Endodermal cell (in vitro differentiated cells): Measurements from ENCODE around the gene POLR2J. TPM values are rescaled to one million over a fixed set of nuclear protein-coding genes. Genes with fewer than 3 reads are reported as not detected.

Source experiments
- DNase-seq: peaks from one replicate; pipeline ENCODE4 v3.0.0-alpha.2; 2017
- H3K27ac ChIP-seq: 2 replicates; pipeline ENCODE4 v1.5.1; 2013; ENCODE audit warnings: mild to moderate bottlenecking, low read depth, low read length, moderate library complexity
- H3K27me3 ChIP-seq: 2 replicates; pipeline ENCODE4 v1.6.1; 2013; ENCODE audit warnings: mild to moderate bottlenecking, low read length, moderate library complexity; ENCODE audit not compliant: insufficient read depth, control insufficient read depth, poor library complexity, severe bottlenecking
- H3K36me3 ChIP-seq: 2 replicates; pipeline ENCODE4 v1.7.0; 2013; ENCODE audit warnings: mild to moderate bottlenecking, low read length, moderate library complexity; ENCODE audit not compliant: control insufficient read depth, insufficient read depth
- H3K4me1 ChIP-seq: one replicate; pipeline ENCODE4 v1.7.0; 2013; ENCODE audit warnings: low read length; ENCODE audit not compliant: control insufficient read depth, insufficient read depth
- H3K4me3 ChIP-seq: 2 replicates; pipeline ENCODE4 v1.5.1; 2013; ENCODE audit warnings: mild to moderate bottlenecking, low read length, moderate library complexity
- H3K9ac ChIP-seq: 2 replicates; pipeline ENCODE4 v1.6.1; 2013; ENCODE audit warnings: mild to moderate bottlenecking, low read length, moderate library complexity; ENCODE audit not compliant: poor library complexity, severe bottlenecking; ENCODE audit errors: extremely low read depth
- H3K9me3 ChIP-seq: 2 replicates; pipeline ENCODE4 v1.6.1; 2013; ENCODE audit warnings: mild to moderate bottlenecking, low read length, moderate library complexity; ENCODE audit not compliant: control insufficient read depth
- H3K27ac Mint-ChIP-seq: 2 replicates; pipeline ENCODE4 v1.8.0; 2020; ENCODE audit warnings: mixed read lengths
- H3K27me3 Mint-ChIP-seq: 2 replicates; pipeline ENCODE4 v1.8.0; 2021; ENCODE audit warnings: mild to moderate bottlenecking, mixed read lengths; ENCODE audit not compliant: insufficient read depth
- H3K36me3 Mint-ChIP-seq: 2 replicates; pipeline ENCODE4 v1.8.0; 2020; ENCODE audit warnings: low read depth, mixed read lengths
- H3K4me1 Mint-ChIP-seq: 2 replicates; pipeline ENCODE4 v1.8.0; 2020; ENCODE audit warnings: mixed read lengths
- H3K4me3 Mint-ChIP-seq: 2 replicates; pipeline ENCODE4 v1.8.0; 2020; ENCODE audit warnings: mild to moderate bottlenecking, moderate library complexity, mixed read lengths
- H3K9me3 Mint-ChIP-seq: 2 replicates; pipeline ENCODE4 v1.8.0; 2020; ENCODE audit warnings: mild to moderate bottlenecking, mixed read lengths
- CTCF ChIP-seq: fragments of 200-600 bp; sonication (generic); conservative IDR thresholded peaks from 2 replicates; pipeline ENCODE4 v1.5.0; 2021; ENCODE audit warnings: antibody characterized with exemption, mild to moderate bottlenecking
- WGBS, 2 experiments: methylation state at CpG; one replicate each; pipeline versions ENCODE4 v1.1.5 to v1.1.7; 2013; ENCODE audit warnings: missing lambda C conversion rate in 2 of 2, mixed read lengths in 1 of 2; ENCODE audit not compliant: insufficient coverage in 1 of 2, insufficient read length in 1 of 2; 5-methylcytosine and 5-hydroxymethylcytosine counted together
- total RNA-seq, 2 donors: library from RNA; stranded (reverse); fragmentation: NEBNext Ultra II Directional in 1 of 2; extraction: Animal tissue kit (Norgen Biotek cat#: 25700) in 1 of 2; gene quantifications; 2 replicates in 1 of 2; 3 replicates in 1 of 2; pipeline ENCODE4 v1.2.1, GENCODE V29; 2021

The POLR2J gene
- total RNA-seq, 2 donors from 2014 or later = 48.6 to 59.0 TPM

GRCh38 chr7:102426268-102427018, 52.3 kb downstream of the POLR2J start:
- no peaks in the 10 kb centered on the region for H3K4me1 ChIP-seq
- Mint-ChIP-seq H3K4me3 (no peak overlapping the region), H3K36me3 (peaks cover 39% of the 10 kb centered on the region), H3K27ac (no peak overlapping the region), H3K4me1 (peaks cover 2% of the 10 kb centered on the region), H3K27me3 (no peaks in the 10 kb centered on the region), H3K9me3 (no peaks in the 10 kb centered on the region)
- H3K9ac ChIP-seq = no peak overlapping the region
- no peaks in the 10 kb centered on the region for H3K27me3 ChIP-seq
- no peaks in the 10 kb centered on the region for H3K9me3 ChIP-seq
- no peak for DNase-seq
- no peak overlapping the region for H3K27ac ChIP-seq
- WGBS, 2 experiments = 93 to 99% methylated on average over 14 to 16 of the region's 16 CpGs
- peaks cover 11% of the 10 kb centered on the region for H3K36me3 ChIP-seq
- TF ChIP-seq CTCF = no peak
- no peak overlapping the region for H3K4me3 ChIP-seq

GRCh38 chr7:102425639-102426267, 53.0 kb downstream of the POLR2J start:
- Mint-ChIP-seq H3K27me3 (no peaks in the 10 kb centered on the region), H3K36me3 (peaks cover 44% of the 10 kb centered on the region), H3K9me3 (no peaks in the 10 kb centered on the region), H3K4me3 (no peak overlapping the region), H3K27ac (no peak overlapping the region), H3K4me1 (peaks cover 4% of the 10 kb centered on the region)
- Histone ChIP-seq H3K27me3 (no peaks in the 10 kb centered on the region), H3K9ac (no peak overlapping the region), H3K4me1 (no peaks in the 10 kb centered on the region), H3K4me3 (no peak overlapping the region), H3K9me3 (no peaks in the 10 kb centered on the region), H3K36me3 (peaks cover 17% of the 10 kb centered on the region), H3K27ac (no peak overlapping the region)
- 85 to 90% methylated on average over 18 to 25 of the region's 25 CpGs for WGBS, 2 experiments
- TF ChIP-seq CTCF = no peak
- DNase-seq = peak; percentile 59

GRCh38 chr7:102424787-102425218, 53.9 kb downstream of the POLR2J start:
- Mint-ChIP-seq H3K4me3 (no peak overlapping the region), H3K9me3 (no peaks in the 10 kb centered on the region), H3K36me3 (peaks cover 53% of the 10 kb centered on the region), H3K27me3 (no peaks in the 10 kb centered on the region), H3K4me1 (peaks cover 9% of the 10 kb centered on the region), H3K27ac (peak overlapping the region; percentile 54)
- no peaks in the 10 kb centered on the region for H3K9me3 ChIP-seq
- peaks cover 26% of the 10 kb centered on the region for H3K36me3 ChIP-seq
- no peak overlapping the region for H3K4me3 ChIP-seq
- no peak for TF ChIP-seq CTCF
- H3K4me1 ChIP-seq = peaks cover 3% of the 10 kb centered on the region
- no peaks in the 10 kb centered on the region for H3K27me3 ChIP-seq
- no peak for DNase-seq
- 92 to 98% methylated on average over 9 to 13 of the region's 13 CpGs for WGBS, 2 experiments
- H3K27ac ChIP-seq = no peak overlapping the region
- H3K9ac ChIP-seq = no peak overlapping the region
